Stimulated activated CD4-positive, alpha-beta T cell treated with anti-CD3 and anti-CD28 coated beads, Interleukin-12 subunit alpha, Interleukin-12 subunit beta, amount 100 ng/mL, for 48 hours (primary cell): ENCODE data around the gene MERTK.
A peak's percentile ranks its signal among the peaks of the same experiment; 100 is the strongest.

Source experiments
- DNase-seq, 3 donors: peaks; one replicate each; pipeline ENCODE4 v3.0.0-alpha.2; 2020; ENCODE audit warnings: low read depth in 2 of 3, low spot score in 1 of 3

The MERTK gene

DNA sequence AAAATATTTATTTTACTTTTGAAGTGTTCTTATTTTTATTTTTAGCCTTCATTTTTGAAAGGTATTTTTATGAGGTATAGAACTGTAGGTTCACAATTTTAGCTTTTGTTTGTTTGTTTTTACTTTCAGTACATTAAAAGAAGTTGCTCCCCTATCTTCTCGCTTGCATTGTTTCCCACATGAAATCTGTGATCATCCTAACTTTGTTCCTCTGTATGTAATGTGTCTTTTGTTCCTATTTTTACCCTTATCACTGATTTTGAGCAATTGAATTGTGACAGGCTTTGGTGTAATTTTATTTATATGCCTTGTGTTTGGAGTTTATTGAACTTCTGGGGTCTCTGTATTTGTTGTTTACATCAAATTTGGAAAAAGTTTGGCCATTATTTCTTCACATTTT, 78.8 kb downstream of the MERTK start:
- DNase-seq = no peak

DNA sequence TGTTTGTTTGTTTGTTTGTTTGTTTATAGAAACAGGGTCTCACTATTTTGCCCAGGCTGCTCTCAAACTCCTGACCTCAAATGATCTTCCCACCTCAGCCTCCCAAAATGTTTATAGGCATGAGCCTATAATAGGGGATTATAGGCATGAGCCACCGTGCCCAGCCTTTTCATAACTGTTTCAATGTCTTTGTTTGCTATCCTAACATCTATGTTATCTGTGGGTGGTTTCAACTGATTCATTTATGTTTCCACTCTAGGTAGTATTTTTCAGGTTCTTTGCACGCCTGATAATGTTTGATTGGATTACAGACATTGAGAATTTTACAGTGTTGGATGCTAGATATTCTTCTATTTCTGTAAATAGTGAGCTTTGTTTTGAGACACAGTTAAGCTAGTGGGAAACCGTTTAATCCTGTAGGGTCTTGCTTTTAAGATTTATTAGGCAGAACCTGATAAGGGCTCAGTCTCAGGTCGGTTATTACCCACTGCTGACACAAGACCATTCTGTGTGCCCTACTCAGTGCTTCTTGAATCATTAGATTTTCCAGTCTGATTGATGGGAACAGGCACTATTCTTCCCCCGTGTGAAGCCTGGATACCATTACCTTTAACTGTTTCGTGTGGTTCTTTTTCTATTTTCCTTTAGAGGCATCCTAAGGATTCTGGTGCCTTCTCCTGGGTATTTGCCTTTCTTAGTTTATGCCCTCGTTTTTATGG, 80.2 kb downstream of the MERTK start:
- no peak for DNase-seq

DNA sequence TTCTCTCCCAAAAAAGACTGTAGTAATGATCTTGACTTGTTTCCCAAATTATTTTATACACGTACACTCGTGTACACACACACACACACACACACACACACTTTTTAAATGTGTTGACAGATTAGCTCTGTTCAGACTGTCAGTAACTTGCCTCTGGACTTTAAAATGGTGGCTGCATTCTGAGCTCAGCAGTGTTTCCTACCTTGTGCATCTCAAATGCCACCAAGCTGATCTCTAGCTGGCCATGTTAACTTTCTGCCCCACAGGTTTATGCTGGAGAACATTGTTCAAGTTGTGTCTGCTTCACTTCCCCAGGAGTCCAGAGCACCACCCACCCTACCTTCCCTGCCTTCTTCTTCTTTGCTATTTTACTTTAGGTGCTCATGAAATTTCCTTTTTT, 83.3 kb downstream of the MERTK start:
- no peak for DNase-seq

DNA sequence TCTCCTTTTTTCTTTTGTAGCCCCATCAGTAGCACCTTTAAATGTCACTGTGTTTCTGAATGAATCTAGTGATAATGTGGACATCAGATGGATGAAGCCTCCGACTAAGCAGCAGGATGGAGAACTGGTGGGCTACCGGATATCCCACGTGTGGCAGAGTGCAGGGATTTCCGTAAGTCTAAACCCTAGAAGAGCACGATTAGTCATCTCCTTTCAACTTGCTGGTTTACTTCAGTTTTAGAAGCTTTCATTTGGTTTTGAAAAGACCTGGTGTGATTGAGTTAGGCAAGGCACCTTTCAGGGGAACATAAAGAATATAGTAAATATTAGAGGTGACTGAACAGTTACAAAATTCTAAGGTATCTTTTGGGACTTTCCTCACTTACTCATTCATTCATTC, 84.4 kb downstream of the MERTK start:
- peak in 1 of 3 donors; percentile 16 for DNase-seq

- no peak for DNase-seq
Observed at GRCh38 chr2:111983478-111984212, 85.2 kb downstream of the MERTK start.

- no peak for DNase-seq
Observed at GRCh38 chr2:111984213-111984604, 85.8 kb downstream of the MERTK start.

GRCh38 chr2:111985514-111985913, 87.1 kb downstream of the MERTK start:
- DNase-seq = no peak

DNA sequence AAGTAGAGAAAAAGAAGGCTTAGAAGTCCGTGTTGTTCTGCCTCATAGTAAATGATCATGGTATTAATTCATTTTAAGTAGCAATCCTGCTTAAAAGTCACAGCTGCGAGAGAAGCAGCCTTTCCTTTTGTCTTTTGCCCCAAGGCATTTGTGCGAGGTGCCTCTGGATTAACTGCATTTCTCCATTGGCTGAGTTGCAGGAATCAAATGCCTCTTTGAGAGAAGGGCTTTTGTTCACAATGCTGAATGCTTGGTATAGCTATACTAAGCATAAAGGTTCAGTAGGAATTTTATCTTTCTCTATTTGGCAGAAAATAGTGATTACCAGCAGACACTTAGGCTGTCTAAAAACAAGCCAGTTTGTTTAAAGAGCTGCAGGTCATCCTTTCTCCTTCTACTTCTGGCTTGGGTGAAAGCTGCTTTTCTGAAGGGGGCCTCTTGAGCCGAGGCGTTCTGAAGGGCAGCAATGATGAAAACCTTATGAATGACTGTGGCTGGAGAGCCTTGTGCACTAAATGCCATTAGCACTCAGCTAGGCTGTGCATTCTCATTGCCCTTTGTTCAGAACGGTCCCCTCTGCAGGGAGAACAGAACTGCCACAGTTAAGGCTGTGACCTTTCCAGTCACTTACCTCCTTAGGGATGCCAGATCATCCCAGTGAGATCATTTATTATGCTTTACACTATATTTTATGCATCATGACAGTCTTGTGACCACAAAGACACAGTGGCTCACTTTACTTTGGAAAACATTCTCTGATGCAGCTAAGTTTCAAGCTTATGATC, 87.9 kb downstream of the MERTK start:
- DNase-seq = no peak

- DNase-seq = no peak
Observed at GRCh38 chr2:111990375-111990774, 92.0 kb downstream of the MERTK start.

- DNase-seq = no peak
Observed at GRCh38 chr2:111990856-111991255, 92.4 kb downstream of the MERTK start.

DNA sequence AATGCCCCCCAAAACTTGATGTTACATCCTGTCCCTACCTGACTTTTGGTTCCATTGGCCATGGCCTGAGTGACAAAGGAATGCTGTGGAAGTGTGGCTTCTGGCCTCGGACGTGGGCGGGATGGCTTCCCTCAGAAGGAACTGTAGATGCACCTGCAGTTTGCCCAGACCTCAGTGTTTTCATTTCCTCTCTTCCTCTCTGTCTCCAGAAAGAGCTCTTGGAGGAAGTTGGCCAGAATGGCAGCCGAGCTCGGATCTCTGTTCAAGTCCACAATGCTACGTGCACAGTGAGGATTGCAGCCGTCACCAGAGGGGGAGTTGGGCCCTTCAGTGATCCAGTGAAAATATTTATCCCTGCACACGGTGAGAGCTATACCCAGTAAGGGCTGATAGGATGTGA, 95.6 kb downstream of the MERTK start:
- DNase-seq = no peak

- DNase-seq = no peak
Observed at GRCh38 chr2:111995148-111995547, 96.7 kb downstream of the MERTK start.

- no peak for DNase-seq
Observed at GRCh38 chr2:111999809-112000208, 101.4 kb downstream of the MERTK start.

- DNase-seq = no peak
Observed at GRCh38 chr2:112000399-112001135, 102.2 kb downstream of the MERTK start.

DNA sequence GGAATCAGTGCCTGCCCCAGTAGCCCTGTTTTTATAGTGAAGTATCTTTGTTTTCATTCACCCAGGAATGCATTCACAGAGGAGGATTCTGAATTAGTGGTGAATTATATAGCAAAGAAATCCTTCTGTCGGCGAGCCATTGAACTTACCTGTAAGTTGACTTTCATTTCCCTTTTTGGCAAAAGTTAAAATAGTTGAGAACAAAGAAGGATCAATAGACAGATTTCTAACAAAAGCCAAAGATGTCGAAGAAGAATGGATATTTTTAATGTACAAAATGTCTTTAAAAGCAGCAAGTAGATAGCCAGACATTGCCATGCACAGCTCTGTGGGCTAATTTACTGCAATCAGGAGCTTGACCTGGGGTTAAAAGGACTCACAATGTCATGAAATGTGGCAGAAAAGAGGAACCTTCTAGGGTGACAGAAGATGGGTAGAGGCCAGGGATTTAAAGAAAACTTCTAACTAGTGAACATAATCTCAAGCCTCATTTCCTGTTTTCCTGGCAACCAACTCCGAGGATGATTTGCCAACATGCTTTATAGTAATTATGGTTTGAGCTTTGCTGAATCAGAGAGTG, 102.8 kb downstream of the MERTK start:
- DNase-seq = no peak

DNA sequence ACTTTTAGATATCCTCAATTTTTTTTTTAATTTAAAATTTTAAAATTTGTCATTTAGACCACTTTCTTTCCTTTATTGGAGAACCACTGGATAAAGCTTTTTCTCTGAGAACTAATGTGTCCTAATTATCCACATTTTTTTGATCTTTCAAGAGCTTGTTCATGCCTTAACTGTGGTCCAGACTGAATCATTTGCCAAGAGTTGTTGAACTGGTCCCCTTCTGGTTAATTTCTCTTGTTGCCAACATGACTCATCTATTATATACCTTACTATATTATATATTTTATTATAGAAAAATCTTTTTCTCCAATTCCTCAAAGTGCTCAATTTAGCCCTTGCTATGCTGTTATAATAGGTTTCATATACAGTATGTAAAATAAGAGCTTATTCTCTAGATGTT, 103.5 kb downstream of the MERTK start:
- no peak for DNase-seq

- DNase-seq = no peak
Observed at GRCh38 chr2:112003576-112004252, 105.3 kb downstream of the MERTK start.

DNA sequence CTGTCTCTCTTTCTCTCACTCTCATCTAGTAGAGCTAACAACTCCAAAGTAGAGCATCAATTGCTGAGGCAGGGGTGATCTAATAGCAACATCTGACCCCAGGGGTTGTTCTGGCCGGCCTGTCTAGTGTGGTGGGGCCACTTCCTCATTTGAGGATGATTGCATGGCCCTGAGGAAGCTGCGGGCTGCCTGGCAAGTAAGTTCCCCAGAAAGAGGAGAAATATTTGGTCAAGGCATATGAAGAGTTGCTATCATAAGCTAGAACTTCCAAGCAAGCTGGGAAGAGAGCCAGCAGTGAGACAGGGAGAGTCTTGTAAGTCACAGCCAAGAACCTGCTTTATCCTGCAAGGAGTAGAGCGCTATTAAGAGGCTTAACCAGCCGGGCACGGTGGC, 105.8 kb downstream of the MERTK start:
- DNase-seq = no peak

GRCh38 chr2:112005406-112006075, 107.1 kb downstream of the MERTK start:
- DNase-seq = no peak

- DNase-seq = no peak
Observed at GRCh38 chr2:112006076-112006410, 107.6 kb downstream of the MERTK start.
